Body of pancreas (tissue), 4 donors: ENCODE results near the gene MEF2D.

Experiments
- CTCF ChIP-seq, 7 experiments: fragments of 450-650 bp in 4 of 7; fragments of 200-600 bp in 3 of 7; sonication (generic) in 3 of 7; IDR thresholded peaks; one replicate each; pipeline ENCODE4 v1.5.1; 2016 to 2019; ENCODE audit warnings: antibody characterized with exemption in 7 of 7
- POLR2A ChIP-seq, 3 donors: fragments of 450-650 bp; IDR thresholded peaks; one replicate each; pipeline ENCODE4 v1.6.1; 2016; ENCODE audit warnings: antibody characterized with exemption in 3 of 3, mild to moderate bottlenecking in 2 of 3

- TF ChIP-seq CTCF (IDR thresholded peaks at IDR 0.05) (no peak), POLR2A (IDR thresholded peaks at IDR 0.05) (no peak)
Observed at GRCh38 chr1:156550346-156550745, 49.8 kb upstream of the MEF2D start.
